COR-L47 (cell line): ENCODE data around the gene CENPL.

Experiments
- DNase-seq: peaks from one replicate; lab custom pipeline; 2025; lab: John Stamatoyannopoulos, UW

CENPL gene

GRCh38 chr1:173758110-173758509 lies 66.6 kb downstream of the CENPL start:
- no peak for DNase-seq

GRCh38 chr1:173757666-173758065 lies 67.0 kb downstream of the CENPL start:
- DNase-seq: no peak

- DNase-seq: no peak
Observed at GRCh38 chr1:173753830-173754229, 70.9 kb downstream of the CENPL start.
